ENCODE results near the gene SPON2. TPM values are rescaled to one million over a fixed set of nuclear protein-coding genes. Genes with fewer than 3 reads are reported as not detected.
"Not testable (repeated sequence)": the region's sequence is repeated elsewhere in the genome, so short reads cannot be mapped to it uniquely, and the experiment has no call there.

The SPON2 gene
- total RNA-seq, 1 experiment from 2014 or later, result 8.9 TPM

- H2AFZ ChIP-seq (ENCODE audit: low read length); H3K4me3 ChIP-seq (ENCODE audit: low read length); H4K20me1 ChIP-seq (ENCODE audit: insufficient read depth, low read depth, low read length); DNase-seq; H3K27me3 ChIP-seq (ENCODE audit: low read length); H3K9ac ChIP-seq (ENCODE audit: low read length); H3K9me3 ChIP-seq (ENCODE audit: low read length); H3K79me2 ChIP-seq (ENCODE audit: low read length); H3K36me3 ChIP-seq (ENCODE audit: insufficient read depth, low read length); H3K9me2 ChIP-seq (replicated peaks; ENCODE audit: insufficient read depth, low read length); H3K4me1 ChIP-seq (ENCODE audit: low read length); H3K27ac ChIP-seq (ENCODE audit: low read length); H3K4me2 ChIP-seq (ENCODE audit: low read depth, low read length, poor library complexity, severe bottlenecking): not testable (repeated sequence)
These were observed 46.9 kb downstream of the SPON2 start for GRCh38 chr4:1125466-1125865.

GRCh38 chr4:1124818-1125217 lies 47.6 kb downstream of the SPON2 start:
- no peaks in the 10 kb centered on the region for H4K20me1 ChIP-seq (ENCODE audit: insufficient read depth, low read depth, low read length)
- no peaks in the 10 kb centered on the region for H3K9me2 ChIP-seq (replicated peaks; ENCODE audit: insufficient read depth, low read length)
- H3K4me1 ChIP-seq (ENCODE audit: low read length), result no peaks in the 10 kb centered on the region
- no peak overlapping the region for H2AFZ ChIP-seq (ENCODE audit: low read length)
- no peaks in the 10 kb centered on the region for H3K27me3 ChIP-seq (ENCODE audit: low read length)
- no peaks in the 10 kb centered on the region for H3K9me3 ChIP-seq (ENCODE audit: low read length)
- no peak overlapping the region for H3K4me2 ChIP-seq (ENCODE audit: low read depth, low read length, poor library complexity, severe bottlenecking)
- H3K9ac ChIP-seq (ENCODE audit: low read length), result no peak overlapping the region
- no peak overlapping the region for H3K4me3 ChIP-seq (ENCODE audit: low read length)
- H3K36me3 ChIP-seq (ENCODE audit: insufficient read depth, low read length), result no peaks in the 10 kb centered on the region
- no peaks in the 10 kb centered on the region for H3K79me2 ChIP-seq (ENCODE audit: low read length)
- DNase-seq, result no peak
- no peak overlapping the region for H3K27ac ChIP-seq (ENCODE audit: low read length)

- Histone ChIP-seq H3K9ac (ENCODE audit: low read length) (no peak overlapping the region), H2AFZ (ENCODE audit: low read length) (no peak overlapping the region), H3K27ac (ENCODE audit: low read length) (no peak overlapping the region), H3K4me3 (ENCODE audit: low read length) (no peak overlapping the region), H4K20me1 (ENCODE audit: insufficient read depth, low read depth, low read length) (no peaks in the 10 kb centered on the region), H3K9me3 (ENCODE audit: low read length) (no peaks in the 10 kb centered on the region), H3K27me3 (ENCODE audit: low read length) (no peaks in the 10 kb centered on the region), H3K9me2 (replicated peaks; ENCODE audit: insufficient read depth, low read length) (no peaks in the 10 kb centered on the region), H3K4me1 (ENCODE audit: low read length) (no peaks in the 10 kb centered on the region), H3K36me3 (ENCODE audit: insufficient read depth, low read length) (no peaks in the 10 kb centered on the region), H3K79me2 (ENCODE audit: low read length) (no peaks in the 10 kb centered on the region), H3K4me2 (ENCODE audit: low read depth, low read length, poor library complexity, severe bottlenecking) (no peak overlapping the region)
- DNase-seq, result no peak
These were observed 49.9 kb downstream of the SPON2 start for GRCh38 chr4:1122505-1122904.

Small RNA genes within 50 kb of the gene (small RNA-seq; reads per million reads assigned to genes)
- not detected for gene RF00554

Other genes starting within 250 kb of the SPON2 start
- 48.8 and 76.6 TPM in 2 replicates for gene GAK, start 240.3 kb downstream of the SPON2 start, total RNA-seq (2014; rRNA removed; shearing (Covaris generic); ENCODE audit: low replicate concordance)
- 15.1 and 28.1 TPM in 2 replicates for gene TMEM175, start 240.1 kb downstream of the SPON2 start, total RNA-seq (2014; rRNA removed; shearing (Covaris generic); ENCODE audit: low replicate concordance)
- gene DGKQ, start 199.0 kb downstream of the SPON2 start, total RNA-seq (2014; rRNA removed; shearing (Covaris generic); ENCODE audit: low replicate concordance), result 5.8 and 21.1 TPM in 2 replicates
- 17.3 and 20.8 TPM in 2 replicates for gene IDUA, start 185.5 kb downstream of the SPON2 start, total RNA-seq (2014; rRNA removed; shearing (Covaris generic); ENCODE audit: low replicate concordance)
- gene SLC26A1, start 179.2 kb downstream of the SPON2 start, total RNA-seq (2014; rRNA removed; shearing (Covaris generic); ENCODE audit: low replicate concordance), result not detected in 2 replicates
- gene FGFRL1, start 161.0 kb downstream of the SPON2 start, total RNA-seq (2014; rRNA removed; shearing (Covaris generic); ENCODE audit: low replicate concordance), result 0.76 TPM in 1 of 2 replicates, not detected in the other
- not detected in 2 replicates for gene RNF212, start 59.0 kb downstream of the SPON2 start, total RNA-seq (2014; rRNA removed; shearing (Covaris generic); ENCODE audit: low replicate concordance)
- 86.9 and 184 TPM in 2 replicates for gene CTBP1, start 76.5 kb upstream of the SPON2 start, total RNA-seq (2014; rRNA removed; shearing (Covaris generic); ENCODE audit: low replicate concordance)
- gene MAEA, start 117.3 kb upstream of the SPON2 start, total RNA-seq (2014; rRNA removed; shearing (Covaris generic); ENCODE audit: low replicate concordance), result 31.3 and 54.0 TPM in 2 replicates
- 12.4 and 16.2 TPM in 2 replicates for gene UVSSA, start 174.6 kb upstream of the SPON2 start, total RNA-seq (2014; rRNA removed; shearing (Covaris generic); ENCODE audit: low replicate concordance)
- not detected in 2 replicates for gene NKX1-1, start 233.9 kb upstream of the SPON2 start, total RNA-seq (2014; rRNA removed; shearing (Covaris generic); ENCODE audit: low replicate concordance)

Data from Karpas-422 (cell line).